Fibroblast of lung (primary cell): ENCODE measurements around the gene HS3ST3A1. TPM values are rescaled to one million over a fixed set of nuclear protein-coding genes. Genes with fewer than 3 reads are reported as not detected.

Experiments used
- DNase-seq, 2 donors: peaks; one replicate each; pipeline versions ENCODE4 v3.0.0 to v3.0.0-alpha.2; 2010; ENCODE audit warnings: low read depth in 2 of 2
- H2AFZ ChIP-seq: 2 replicates; pipeline ENCODE4 v1.5.1; 2012; ENCODE audit warnings: low read length, control low read depth, inconsistent platforms
- H3K27ac ChIP-seq: 2 replicates; pipeline ENCODE4 v1.5.1; 2011; ENCODE audit warnings: low read length, control low read depth; ENCODE audit not compliant: insufficient read depth
- H3K27me3 ChIP-seq: 2 replicates; pipeline ENCODE4 v1.5.1; 2011; ENCODE audit warnings: mild to moderate bottlenecking, low read length; ENCODE audit not compliant: control insufficient read depth, insufficient read depth
- H3K36me3 ChIP-seq: 2 replicates; pipeline ENCODE4 v1.5.1; 2011; ENCODE audit warnings: low read length; ENCODE audit not compliant: control insufficient read depth, insufficient read depth
- H3K4me1 ChIP-seq: 2 replicates; pipeline ENCODE4 v1.5.1; 2011; ENCODE audit warnings: low read length; ENCODE audit not compliant: control insufficient read depth, insufficient read depth; ENCODE audit errors: extremely low read depth
- H3K4me2 ChIP-seq: 2 replicates; pipeline ENCODE4 v1.5.1; 2011; ENCODE audit warnings: low read length, control low read depth; ENCODE audit not compliant: insufficient read depth; ENCODE audit errors: extremely low read depth
- H3K4me3 ChIP-seq, 4 experiments: fragments of 200-600 bp in 1 of 4; sonication (generic) in 1 of 4; replicated peaks in 1 of 4; 2 replicates each; pipeline ENCODE4 v1.5.1; 2011 to 2016; ENCODE audit warnings: low read length in 4 of 4, low read depth in 3 of 4, mild to moderate bottlenecking in 3 of 4, control low read depth in 2 of 4, inconsistent platforms in 1 of 4, mixed read lengths in 1 of 4; ENCODE audit not compliant: insufficient read depth in 1 of 4; ENCODE audit errors: control extremely low read depth in 1 of 4
- H3K79me2 ChIP-seq: 2 replicates; pipeline ENCODE4 v1.5.1; 2012; ENCODE audit warnings: mild to moderate bottlenecking, low read length, inconsistent platforms; ENCODE audit not compliant: control insufficient read depth, insufficient read depth
- H3K9ac ChIP-seq: 2 replicates; pipeline ENCODE4 v1.5.1; 2011; ENCODE audit warnings: mild to moderate bottlenecking, low read length, control low read depth; ENCODE audit not compliant: insufficient read depth
- H3K9me3 ChIP-seq: 2 replicates; pipeline ENCODE4 v1.5.1; 2012; ENCODE audit warnings: low read depth, low read length; ENCODE audit not compliant: control insufficient read depth, insufficient read depth
- H4K20me1 ChIP-seq: 2 replicates; pipeline ENCODE4 v1.5.1; 2011; ENCODE audit warnings: low read length; ENCODE audit not compliant: control insufficient read depth, insufficient read depth; ENCODE audit errors: extremely low read depth
- EZH2 ChIP-seq: IDR thresholded peaks from 2 replicates; pipeline ENCODE4 v1.5.1; 2012; ENCODE audit warnings: low read length, control low read depth, mild to moderate bottlenecking; ENCODE audit errors: missing control alignments
- polyA plus RNA-seq, 2 donors: library from polyadenylated mRNA; depleted of rRNA in 1 of 2; stranded (reverse) in 1 of 2; unstranded in 1 of 2; fragments of >200 nt; gene quantifications; 2 replicates each; pipeline ENCODE4 v1.2.1, GENCODE V29; 2011 to 2012; ENCODE audit warnings: missing spikeins in 1 of 2
- total RNA-seq: library from RNA; depleted of rRNA; stranded (reverse); fragments of >200 nt; gene quantifications from 2 replicates; pipeline ENCODE4 v1.2.1, GENCODE V29; 2014
- TF ChIP-seq, protein P1 (sequence below), 2 donors: IDR thresholded peaks in 1 of 2; conservative IDR thresholded peaks in 1 of 2; 1 replicate in 1 of 2; 2 replicates in 1 of 2; pipeline ENCODE4 v1.5.1; 2011 to 2012; ENCODE audit warnings: low read length in 2 of 2, control low read depth in 1 of 2, inconsistent platforms in 1 of 2, low read depth in 1 of 2, mild to moderate bottlenecking in 1 of 2

The HS3ST3A1 gene
- total and polyA plus RNA-seq, 2 donors (not counting 1 experiment from before 2014, with no cell fraction given) = 2.4 to 48.7 TPM

DNA sequence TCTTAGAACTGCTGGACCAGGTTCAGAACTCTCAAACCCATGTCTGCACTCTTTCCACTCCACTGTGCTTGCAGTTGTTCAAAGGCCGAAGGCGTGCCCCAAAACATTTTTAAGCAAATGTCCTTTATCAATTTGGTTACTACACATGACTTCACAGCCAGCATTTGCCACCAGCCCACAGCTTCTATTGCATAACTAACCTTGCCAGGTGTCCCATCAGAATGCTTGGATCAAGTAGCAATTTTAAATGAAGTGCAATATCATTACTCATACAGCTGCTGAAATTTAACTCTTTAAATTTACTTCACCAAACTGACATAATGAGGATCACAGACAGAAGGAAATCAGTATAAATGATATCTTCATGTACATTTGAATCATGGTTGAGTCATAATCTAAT, 29.8 kb upstream of the HS3ST3A1 start:
- no peak overlapping the region for H2AFZ ChIP-seq
- no peaks in the 10 kb centered on the region for H4K20me1 ChIP-seq
- peak in 1 of 2 donors; percentile 55 for DNase-seq
- H3K4me3 ChIP-seq = no peak overlapping the region
- no peaks in the 10 kb centered on the region for H3K4me1 ChIP-seq
- H3K27ac ChIP-seq = no peak overlapping the region
- H3K79me2 ChIP-seq = no peaks in the 10 kb centered on the region
- no peaks in the 10 kb centered on the region for H3K36me3 ChIP-seq
- H3K9ac ChIP-seq = no peak overlapping the region
- TF ChIP-seq, protein P1, sequence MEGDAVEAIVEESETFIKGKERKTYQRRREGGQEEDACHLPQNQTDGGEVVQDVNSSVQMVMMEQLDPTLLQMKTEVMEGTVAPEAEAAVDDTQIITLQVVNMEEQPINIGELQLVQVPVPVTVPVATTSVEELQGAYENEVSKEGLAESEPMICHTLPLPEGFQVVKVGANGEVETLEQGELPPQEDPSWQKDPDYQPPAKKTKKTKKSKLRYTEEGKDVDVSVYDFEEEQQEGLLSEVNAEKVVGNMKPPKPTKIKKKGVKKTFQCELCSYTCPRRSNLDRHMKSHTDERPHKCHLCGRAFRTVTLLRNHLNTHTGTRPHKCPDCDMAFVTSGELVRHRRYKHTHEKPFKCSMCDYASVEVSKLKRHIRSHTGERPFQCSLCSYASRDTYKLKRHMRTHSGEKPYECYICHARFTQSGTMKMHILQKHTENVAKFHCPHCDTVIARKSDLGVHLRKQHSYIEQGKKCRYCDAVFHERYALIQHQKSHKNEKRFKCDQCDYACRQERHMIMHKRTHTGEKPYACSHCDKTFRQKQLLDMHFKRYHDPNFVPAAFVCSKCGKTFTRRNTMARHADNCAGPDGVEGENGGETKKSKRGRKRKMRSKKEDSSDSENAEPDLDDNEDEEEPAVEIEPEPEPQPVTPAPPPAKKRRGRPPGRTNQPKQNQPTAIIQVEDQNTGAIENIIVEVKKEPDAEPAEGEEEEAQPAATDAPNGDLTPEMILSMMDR (conservative IDR thresholded peaks at IDR 0.05 in 1 of 2, IDR thresholded peaks at IDR 0.05 in 1 of 2; ENCODE audit: low read depth in 1 of 2, low read length in 2 of 2) = no peak
- no peak for TF ChIP-seq EZH2
- H3K4me2 ChIP-seq = no peak overlapping the region
- H3K27me3 ChIP-seq = no peaks in the 10 kb centered on the region
- H3K9me3 ChIP-seq = no peaks in the 10 kb centered on the region

- Histone ChIP-seq H3K4me3 (no peak overlapping the region), H4K20me1 (no peaks in the 10 kb centered on the region), H3K27me3 (no peaks in the 10 kb centered on the region), H3K27ac (no peak overlapping the region), H3K36me3 (no peaks in the 10 kb centered on the region), H3K79me2 (no peaks in the 10 kb centered on the region), H3K4me2 (no peak overlapping the region), H3K9ac (no peak overlapping the region), H3K4me1 (no peaks in the 10 kb centered on the region), H2AFZ (no peak overlapping the region), H3K9me3 (no peaks in the 10 kb centered on the region)
- TF ChIP-seq, protein P1 (conservative IDR thresholded peaks at IDR 0.05 in 1 of 2, IDR thresholded peaks at IDR 0.05 in 1 of 2; ENCODE audit: low read depth in 1 of 2, low read length in 2 of 2) = no peak
- no peak for TF ChIP-seq EZH2
- peak; percentile 81 to 90 for DNase-seq
Observed at GRCh38 chr17:13626703-13627102, 25.0 kb upstream of the HS3ST3A1 start.

DNA sequence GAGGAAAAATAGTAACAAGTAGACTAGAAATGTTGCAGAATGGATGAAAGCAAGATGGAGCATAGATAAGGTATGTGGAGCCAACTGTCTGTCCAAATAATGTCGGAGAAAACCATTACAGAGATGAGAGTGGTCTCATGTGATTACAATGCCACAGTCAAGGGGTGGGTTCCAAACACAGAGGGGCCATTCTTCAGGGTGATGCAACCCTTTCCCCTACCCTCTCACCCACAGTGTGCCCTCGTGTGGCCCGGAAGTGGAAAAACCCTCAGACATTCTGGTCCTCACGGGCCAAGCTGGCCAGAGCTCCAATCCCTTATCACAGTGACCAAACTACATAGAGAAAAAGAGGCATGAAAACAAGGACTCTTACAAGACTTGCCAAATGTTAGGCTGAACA, 17.7 kb upstream of the HS3ST3A1 start:
- TF ChIP-seq, protein P1 (conservative IDR thresholded peaks at IDR 0.05 in 1 of 2, IDR thresholded peaks at IDR 0.05 in 1 of 2; ENCODE audit: low read depth in 1 of 2, low read length in 2 of 2) = no peak
- Histone ChIP-seq H3K9me3 (no peaks in the 10 kb centered on the region), H3K36me3 (no peaks in the 10 kb centered on the region), H3K27me3 (no peaks in the 10 kb centered on the region), H3K4me1 (no peaks in the 10 kb centered on the region), H3K4me2 (no peak overlapping the region), H3K27ac (no peak overlapping the region), H2AFZ (no peak overlapping the region), H3K9ac (no peak overlapping the region), H4K20me1 (no peaks in the 10 kb centered on the region), H3K4me3 (no peak overlapping the region), H3K79me2 (no peaks in the 10 kb centered on the region)
- no peak for DNase-seq
